Stimulated activated CD8-positive, alpha-beta memory T cell treated with anti-CD3 and anti-CD28 coated beads, Interleukin-15, amount 100 ng/mL, for 24 hours (primary cell): ENCODE results near the gene DDX6.
"Not testable (repeated sequence)": the region's sequence is repeated elsewhere in the genome, so short reads cannot be mapped to it uniquely, and the experiment has no call there.

Experiments used
- DNase-seq: peaks from one replicate; pipeline ENCODE4 v3.0.0-alpha.2; 2020; ENCODE audit warnings: low read depth

The DDX6 gene

DNA sequence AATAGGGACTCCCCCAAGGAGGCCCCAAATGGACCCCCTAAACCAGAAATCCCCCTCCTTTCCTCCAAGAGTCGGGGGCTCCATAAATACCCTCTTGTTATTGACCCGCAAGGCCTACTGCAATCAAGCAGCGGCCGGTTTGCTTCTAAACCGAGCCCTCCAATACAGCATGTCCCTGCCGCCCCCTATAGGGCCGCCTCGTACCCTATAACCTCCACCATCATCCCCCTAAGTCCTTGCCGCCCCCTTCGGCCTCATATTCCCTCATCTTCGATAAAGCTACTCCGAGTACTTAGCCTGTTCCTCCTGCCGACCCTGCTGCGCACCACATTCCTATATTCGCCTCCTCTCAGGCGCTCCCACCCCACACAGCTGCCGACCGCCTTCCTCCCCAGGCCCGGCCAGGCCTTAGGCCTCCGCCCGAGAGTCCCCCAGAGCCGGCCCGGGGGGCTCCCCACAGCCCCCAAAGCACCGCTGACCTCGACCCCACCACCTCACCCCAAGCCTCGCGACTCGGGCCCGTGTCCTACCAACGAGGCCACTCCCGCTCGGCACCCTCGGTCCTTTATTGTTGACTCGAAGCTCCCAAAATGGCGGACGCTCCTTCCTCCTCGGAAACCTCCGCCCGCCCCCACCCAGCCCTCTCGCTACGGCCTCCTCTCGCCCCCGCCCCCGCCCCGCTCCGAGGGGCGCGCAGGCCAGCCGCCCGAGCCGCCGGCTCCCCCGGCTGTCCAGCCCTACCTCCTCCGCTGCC is 430 bp downstream of the DDX6 start:
- DNase-seq: peak; percentile 14

DNA sequence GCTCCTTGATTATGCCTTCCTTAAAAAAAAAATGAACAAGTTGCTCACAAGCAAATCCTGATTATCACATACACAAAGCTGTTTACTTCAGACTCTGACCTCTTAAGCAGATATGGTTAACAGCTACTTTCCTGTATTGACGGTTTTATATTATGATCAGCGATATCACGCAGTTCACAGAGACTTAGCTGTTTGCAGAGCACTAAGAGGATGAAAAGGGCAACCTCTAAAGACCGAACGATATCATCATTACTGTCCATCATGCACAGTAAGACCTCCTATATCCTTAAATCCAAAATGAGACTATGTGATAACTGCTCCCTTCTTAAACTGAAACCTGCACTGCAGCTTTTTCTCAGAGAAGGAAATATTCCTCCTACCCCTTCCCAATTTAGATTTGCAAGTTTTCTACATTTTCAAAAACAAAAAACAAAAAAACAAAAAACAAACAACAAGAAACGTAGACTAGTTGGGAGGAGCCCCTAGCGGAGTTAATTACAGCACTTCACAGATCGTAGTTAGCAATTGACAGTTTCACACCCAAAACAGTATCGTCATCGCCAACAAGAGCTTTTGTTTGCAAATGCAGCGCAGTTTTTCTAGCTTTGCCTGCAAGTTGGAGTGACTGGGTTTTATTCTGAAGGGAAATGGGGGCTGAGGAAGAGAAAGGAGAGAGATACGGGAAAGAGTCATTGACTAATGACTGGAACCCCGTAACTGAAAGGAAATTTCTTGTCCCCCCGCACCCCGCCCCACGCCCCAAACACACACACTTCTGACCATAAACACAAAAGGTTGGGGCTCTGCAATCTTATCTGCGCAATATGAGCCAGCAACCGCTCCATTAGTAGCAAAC is 1.2 kb downstream of the DDX6 start:
- DNase-seq: no peak

DNA sequence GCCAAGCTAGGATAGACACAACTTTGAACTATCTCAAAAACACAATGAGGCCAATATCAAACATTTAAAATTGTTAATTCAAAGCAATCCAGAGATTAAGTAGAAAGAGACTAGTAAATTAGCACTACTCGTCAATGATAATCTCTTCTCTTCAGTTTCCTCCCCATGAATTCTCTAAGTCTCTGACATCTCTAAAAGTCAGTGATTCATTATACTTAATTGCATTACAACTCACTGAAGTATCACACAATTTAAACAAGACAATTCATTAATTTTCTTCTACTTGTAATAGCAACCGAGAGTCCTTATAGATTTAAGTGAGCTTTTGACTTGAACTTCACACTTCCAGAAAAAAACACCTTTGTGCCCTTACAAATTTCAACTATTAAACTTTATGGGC is 4.3 kb downstream of the DDX6 start:
- DNase-seq: no peak

DNA sequence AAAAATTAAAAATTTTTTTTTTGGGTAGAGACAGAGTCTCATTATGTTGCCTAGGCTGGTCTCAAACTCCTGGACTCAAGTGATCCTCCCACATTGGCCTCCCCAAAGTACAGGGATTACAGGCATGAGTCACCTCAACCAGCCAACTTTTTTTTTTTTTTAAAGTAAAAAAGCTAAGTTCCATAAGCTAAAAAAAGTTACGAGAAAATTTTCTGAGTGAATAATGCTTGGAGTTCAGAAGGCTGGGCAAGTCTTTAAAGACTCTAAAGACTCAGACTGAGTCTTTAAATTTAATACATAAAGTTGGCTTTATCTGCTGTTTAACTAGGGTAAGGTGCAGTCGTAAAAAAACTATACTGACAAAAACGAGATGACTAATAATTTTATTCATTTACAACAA is 5.6 kb downstream of the DDX6 start:
- DNase-seq: no peak

DNA sequence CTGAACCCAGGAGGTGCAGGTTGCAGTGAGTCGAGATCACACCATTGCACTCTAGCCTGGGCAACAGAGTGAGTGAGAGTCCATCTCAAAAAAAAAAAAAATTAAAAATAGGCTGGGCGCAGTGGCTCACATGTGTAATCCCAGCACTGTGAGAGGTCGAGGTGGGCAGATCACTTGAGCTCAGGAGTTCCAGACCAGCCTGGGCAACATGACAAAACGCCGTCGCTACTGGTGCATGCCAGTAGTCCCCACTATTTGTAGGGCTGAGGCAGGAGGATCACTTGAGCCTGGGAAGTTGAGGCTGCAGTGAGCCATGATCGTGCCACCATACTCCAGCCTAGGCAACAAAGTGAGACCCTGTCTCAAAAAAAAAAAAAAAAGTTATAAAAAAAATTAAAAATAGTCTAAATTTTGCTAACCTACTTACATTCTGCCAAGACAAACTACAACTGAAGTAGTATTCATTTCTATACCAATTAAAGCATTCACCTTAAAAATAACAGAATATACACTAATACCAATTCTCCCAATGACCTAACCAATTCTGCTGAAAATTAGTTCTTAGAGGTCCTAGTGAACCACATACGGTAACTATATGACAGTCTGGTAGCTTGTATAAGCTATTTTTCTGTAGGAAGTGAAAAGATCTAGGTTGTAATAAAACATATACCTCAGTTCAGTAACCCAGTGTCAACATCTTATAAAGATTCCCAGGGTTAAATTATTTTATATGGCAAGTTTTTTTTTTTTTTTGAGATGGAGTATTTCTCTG is 7.1 kb downstream of the DDX6 start:
- DNase-seq: no peak

DNA sequence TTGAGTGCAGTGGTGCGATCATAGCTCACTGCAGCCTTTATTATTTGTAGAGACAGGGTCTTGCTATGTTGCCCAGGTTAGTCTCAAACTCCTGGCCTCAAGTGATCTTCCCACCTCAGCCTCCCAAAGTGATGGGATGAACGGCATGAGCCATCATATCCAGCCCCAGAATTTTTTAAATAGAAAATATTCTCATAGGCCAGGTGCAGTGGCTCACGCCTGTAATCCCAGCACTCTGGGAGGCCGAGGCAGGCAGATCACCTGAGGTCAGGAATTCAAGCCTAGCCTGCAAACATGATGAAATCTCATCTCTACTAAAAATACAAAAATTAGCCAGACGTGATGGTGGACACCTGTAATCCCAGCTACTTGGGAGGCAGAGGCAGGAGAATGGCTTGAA is 7.6 kb downstream of the DDX6 start:
- DNase-seq: not testable (repeated sequence)

DNA sequence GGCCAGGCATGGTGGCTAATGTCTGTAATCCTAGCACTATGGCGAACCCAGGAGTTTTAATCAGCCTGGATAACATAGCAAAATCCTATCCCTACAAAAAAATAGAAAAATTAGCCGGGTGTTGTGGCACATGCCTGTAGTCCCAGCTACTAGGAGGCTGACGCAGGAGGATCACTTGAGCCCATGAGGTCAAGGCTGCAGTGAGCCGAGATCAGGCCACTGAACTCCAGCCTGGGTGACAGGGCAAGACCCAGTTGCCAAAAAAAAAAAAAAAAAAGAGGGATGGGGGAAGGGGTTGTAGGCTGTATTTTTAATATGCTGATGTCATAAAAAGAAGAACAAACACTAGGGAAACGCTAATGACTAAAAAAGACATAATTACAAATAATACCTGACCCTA is 12.1 kb downstream of the DDX6 start:
- DNase-seq: no peak

DNA sequence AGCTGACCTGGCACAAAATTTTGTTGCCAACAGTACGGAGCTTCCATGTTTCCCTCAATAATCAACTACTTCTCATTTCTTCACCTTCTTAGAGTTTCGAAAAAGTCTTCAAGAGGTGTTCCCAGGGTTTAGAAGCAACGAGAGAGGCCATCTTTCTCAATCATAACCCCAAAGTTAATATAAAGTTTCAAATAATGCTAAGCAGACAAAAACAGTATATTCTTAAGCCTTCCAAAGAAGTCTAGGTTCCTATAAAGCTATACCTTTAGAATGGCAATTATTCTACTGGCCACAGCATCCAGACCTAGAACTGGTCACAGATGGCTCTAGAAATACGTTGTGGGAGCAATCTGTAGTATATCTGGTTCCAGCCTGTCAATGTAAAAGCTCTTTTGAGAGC is 16.9 kb downstream of the DDX6 start:
- no peak for DNase-seq

DNA sequence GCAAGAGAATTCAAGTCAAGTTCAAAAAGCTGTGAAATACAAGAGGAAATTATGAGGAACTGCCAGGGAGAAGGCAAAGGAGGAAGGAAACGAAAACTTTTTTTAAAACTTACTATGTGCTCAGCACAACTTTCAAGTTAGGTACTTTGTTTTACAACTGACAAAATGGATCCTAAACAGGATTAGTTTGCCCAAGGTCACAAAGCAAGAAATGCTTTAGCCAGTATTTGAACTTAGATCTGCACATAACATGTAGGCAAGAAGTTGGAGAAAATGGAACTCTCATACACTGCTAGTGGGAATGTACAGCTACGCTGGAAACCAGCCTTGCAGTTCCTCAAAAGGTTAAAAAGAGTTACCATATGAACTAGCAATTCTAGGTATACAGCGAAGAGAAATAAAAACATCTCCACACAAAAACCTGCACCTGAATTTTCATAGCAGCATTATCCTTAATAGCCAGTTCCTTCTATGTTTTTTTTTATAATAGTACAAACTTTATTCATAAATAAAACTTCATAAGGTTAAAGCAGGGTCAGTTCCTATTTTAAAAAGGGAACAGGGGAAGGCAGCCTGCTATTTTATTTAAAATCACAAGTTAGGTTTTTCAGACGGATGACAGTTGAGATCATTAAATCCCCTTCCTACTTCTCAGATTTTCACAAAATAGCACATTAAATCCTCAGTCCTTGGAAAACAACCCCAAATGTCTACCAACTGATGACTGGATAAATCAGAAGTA is 19.2 kb downstream of the DDX6 start:
- no peak for DNase-seq

DNA sequence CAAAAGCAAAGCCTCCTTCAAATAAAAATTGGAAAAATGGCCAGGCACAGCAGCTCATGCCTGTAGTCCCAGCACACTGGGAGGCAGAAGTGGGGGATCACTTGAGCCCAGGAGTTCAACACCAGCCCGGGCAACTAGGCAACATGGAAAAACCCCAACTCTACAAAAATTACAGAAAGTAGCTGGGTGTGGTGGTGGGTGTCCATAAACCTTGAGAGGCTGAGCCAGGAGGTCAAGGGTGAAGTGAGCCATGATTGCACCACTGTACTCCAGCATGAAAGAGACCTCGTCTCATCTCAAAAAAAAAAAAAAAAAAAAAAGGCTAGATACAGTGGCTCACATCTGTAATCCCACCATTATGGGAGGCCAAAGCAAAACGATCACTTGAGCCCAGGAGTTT is 22.3 kb downstream of the DDX6 start:
- no peak for DNase-seq

DNA sequence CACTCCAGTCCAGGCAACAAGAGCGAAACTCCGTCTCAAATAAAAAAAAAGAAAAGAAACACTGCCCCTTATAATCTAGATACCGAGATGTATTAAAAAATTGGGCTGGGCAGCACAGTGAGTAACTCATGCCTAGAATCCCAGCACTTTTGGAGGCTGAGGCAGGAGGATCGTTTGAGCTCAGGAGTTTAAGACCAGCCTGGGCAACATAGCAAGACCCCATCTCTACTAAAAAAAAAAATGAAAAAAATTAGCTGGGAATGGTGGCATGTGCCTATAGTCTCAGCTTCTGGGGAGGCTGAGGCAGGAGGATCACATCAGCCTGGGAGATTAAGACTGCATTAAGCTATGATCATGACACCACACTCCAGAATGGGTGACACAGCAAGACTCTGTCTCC is 24.9 kb downstream of the DDX6 start:
- no peak for DNase-seq

DNA sequence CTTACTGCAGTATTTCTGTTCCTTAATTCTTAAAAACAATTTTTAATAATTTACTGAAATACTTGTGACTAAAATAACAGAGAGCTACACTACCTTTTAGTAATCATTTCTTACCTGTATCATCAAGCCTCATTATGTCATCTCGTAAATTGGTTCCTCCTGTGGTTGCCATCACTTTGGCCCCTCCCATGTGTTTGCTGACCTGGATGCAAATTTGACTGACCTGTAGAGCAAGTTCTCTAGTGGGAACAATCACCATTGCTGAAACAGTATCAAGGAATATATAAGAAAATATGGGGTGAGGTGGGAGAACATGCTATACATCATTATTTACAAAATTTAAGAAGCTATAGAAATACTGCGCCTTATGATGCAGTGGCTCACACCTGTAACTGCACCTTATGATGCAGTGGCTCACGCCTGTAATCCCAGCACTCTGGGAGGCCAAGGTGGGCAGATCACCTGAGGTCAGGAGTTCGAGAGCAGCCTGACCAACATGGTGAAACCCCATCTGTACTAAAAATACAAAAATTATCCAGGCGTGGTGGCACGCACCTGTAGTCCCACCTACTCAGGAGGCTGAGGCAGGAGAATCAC is 25.8 kb downstream of the DDX6 start:
- not testable (repeated sequence) for DNase-seq

DNA sequence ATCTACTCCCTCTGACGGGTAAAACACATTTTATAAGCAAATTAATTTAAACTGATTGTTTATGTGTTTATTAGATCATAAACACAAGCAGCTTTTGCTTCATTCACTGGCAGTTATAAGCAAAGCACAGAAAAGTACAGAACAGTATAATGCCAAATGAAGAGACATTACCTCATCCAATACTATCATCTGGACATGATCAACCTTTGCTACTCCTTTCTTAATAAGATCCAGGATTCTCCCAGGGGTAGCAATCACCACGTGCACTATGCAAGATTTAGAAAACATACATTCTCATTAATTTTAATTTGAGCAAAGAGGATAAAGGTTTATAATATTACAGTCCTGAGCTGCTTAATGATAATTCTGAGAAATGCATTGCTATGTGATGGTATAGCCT is 27.9 kb downstream of the DDX6 start:
- DNase-seq: no peak

DNA sequence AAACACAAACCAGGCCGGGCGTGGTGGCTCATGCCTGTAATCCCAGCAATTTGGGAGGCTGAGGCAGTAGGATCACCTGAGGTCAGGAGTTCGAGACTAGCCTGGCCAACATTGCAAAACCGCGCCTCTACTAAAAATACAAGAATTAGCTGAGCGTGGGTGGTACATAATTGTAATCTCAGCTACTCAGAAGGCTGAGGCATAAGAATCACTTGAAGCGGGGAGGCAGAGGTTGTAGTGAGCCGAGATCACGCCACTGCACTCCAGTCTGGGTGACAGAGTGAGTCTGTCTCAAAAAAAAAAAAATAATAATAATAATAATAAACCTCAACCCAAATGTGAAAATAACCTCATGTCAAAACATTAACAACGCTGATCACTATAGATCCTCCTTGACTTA is 29.0 kb downstream of the DDX6 start:
- DNase-seq: not testable (repeated sequence)

DNA sequence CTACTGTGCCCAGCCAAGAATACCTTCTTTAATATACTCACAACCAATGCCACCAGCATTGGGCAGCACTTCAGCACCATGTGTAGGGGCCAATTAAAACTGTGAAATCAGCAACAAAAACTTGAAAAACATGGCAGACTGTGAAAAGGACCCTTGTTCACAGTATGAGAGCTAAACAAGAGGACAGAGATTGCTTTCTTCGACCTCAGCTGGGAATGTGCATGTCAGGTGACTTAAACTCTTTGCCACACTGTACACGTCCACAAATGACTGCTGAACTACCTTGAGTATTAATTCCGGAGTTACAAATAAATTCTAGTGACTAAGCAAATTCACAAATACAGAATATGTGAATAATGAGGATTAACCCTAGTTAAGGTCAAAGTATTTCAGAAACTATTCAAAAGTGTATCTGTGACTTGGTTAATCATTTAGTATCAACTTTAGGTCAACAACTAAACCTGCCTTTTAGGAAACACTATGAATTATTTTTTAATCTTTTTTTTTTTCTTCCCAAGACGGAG is 33.0 kb downstream of the DDX6 start:
- DNase-seq: no peak

DNA sequence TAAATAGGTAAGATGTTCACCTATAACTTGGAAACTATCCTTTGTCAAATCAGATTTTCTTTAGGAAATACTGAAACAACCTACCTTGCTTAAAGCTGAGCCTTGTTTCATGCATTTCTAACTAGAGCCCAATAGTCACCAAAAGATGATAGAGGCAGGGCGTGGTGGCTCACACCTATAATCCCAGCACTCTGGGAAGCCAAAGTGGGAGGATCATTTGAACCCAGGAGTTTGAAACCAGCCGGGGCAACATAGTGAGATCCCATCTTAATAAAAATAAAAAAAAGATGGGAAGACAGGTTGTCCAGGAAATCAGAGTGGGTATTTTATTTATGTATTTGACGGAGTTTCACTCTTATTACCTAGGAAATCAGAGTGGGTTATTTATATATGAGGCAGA is 38.3 kb downstream of the DDX6 start:
- DNase-seq: no peak

DNA sequence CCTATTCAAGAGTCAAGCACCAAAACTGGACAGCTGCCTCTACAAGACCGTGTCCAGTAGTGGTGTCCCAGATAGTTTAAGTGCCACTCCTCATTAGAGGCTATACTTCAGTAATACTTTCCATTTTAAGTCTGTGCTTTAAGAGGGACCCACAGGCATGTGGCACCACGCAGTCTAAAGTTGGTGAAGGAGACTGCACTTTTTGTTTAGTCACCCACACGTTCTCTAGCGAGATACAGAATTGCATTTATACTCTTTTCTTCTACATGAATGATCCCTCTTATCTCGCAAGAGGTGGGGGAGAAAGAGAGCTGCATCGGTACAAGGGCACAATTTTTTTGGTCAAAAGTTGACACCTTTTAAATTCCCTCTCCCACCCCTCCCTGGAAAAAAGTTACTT is 41.5 kb downstream of the DDX6 start:
- no peak for DNase-seq

DNA sequence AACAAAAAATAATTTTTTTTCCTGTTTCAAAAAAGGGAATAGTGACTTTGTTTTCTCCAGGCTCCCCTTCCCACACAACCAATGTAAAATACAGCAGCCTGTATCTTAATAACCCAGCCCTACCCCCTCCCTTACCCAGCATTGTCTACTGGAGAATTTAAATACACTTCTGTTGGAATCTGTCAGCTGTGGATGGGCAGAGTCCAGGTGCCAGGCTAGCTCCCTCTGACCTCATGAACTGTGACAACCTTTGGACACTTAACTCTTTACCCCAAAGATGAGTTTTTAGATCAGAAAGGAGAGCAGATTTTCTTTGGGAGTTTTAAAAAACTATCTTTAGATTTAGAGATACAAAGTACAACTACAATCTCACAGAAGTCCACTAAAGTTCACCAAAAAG is 42.9 kb downstream of the DDX6 start:
- no peak for DNase-seq

DNA sequence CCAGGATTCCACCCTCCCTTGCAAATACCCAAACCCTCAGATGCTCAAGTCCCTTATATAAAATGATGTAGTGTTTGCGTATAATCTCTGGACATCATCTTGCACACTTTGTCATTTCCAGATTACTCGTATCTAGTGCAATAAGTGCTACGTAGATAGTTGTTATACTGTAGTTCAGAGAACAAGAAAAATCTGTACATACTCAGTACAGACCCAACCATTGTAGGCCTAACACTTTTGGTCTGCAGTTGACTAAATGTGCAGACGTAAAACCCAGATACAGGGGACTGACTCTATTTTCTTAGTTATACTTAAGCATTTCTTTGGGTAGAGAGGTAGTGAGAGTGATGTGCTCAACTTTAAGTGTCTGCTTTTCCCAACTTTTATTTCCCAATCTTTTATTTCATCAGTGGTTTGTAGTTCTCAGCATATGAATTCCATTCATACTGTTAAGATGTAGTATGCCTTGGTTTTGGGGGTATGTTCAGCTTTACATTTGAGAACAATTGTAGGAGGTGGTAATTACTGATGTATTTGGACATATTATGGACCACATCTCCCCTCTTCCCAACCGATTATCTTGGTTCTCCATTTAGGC is 43.9 kb downstream of the DDX6 start:
- DNase-seq: no peak

DNA sequence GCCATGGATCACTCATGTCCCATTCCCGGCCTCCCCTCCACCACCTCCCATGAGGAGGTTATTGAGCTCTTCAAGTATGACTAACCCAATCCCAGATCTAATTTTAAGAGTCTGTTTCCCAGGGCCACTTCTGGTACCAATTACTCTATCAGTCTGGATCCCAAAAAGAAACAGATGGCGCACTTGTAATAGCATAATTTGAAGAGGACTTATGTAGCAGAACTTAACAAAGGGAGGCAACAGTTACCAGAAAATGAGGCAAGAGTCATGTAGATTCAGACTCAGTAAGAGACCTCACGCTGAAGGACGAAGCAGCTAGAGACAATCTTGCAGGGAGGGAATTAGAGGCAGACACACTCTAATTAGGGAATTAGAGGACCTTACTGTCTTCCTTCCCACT is 46.9 kb downstream of the DDX6 start:
- DNase-seq: no peak

DNA sequence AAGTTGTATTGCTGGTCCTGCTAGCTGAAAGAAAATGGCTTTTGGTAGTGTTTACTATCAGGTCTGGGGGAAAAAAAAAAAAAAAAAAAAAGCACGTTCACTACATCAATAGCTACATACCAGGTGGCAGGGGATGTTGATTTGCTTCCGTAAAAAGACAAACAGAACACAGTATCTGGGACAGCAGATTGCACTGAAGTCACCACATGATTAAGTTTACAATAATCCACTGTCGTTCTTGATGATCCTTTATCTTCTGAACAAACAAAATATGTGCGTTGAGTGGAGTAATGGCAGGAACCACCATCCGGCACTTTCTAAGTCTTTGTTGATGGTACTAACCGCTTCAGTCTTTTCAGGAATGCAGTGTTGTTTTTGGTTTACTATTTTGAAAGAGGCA is 48.7 kb downstream of the DDX6 start:
- no peak for DNase-seq
